Liver (tissue), 9 donors: ENCODE results near the gene NAPB. TPM values are rescaled to one million over a fixed set of nuclear protein-coding genes. Genes with fewer than 3 reads are reported as not detected.

Source experiments
- DNase-seq: peaks from one replicate; pipeline ENCODE4 v3.0.0-alpha.2; 2017; ENCODE audit warnings: low spot score
- H3K27ac ChIP-seq, 2 donors: one replicate each; pipeline ENCODE4 v1.7.0; 2013; ENCODE audit warnings: inconsistent platforms in 2 of 2, low read length in 2 of 2, control low read depth in 1 of 2, low read depth in 1 of 2, mild to moderate bottlenecking in 1 of 2
- H3K27me3 ChIP-seq, 4 donors: one replicate each; pipeline versions ENCODE4 v1.6.1 to v1.7.0; 2013; ENCODE audit warnings: low read length in 3 of 4, inconsistent platforms in 1 of 4, mild to moderate bottlenecking in 1 of 4, moderate library complexity in 1 of 4; ENCODE audit not compliant: control insufficient read depth in 4 of 4, insufficient read depth in 4 of 4
- H3K36me3 ChIP-seq, 4 donors: one replicate each; pipeline versions ENCODE4 v1.6.1 to v1.7.0; 2013; ENCODE audit warnings: low read length in 3 of 4, mild to moderate bottlenecking in 3 of 4, low read depth in 1 of 4, moderate library complexity in 1 of 4; ENCODE audit not compliant: control insufficient read depth in 4 of 4, insufficient read depth in 3 of 4
- H3K4me1 ChIP-seq, 4 donors: one replicate each; pipeline versions ENCODE4 v1.6.1 to v1.7.0; 2013; ENCODE audit warnings: low read length in 3 of 4, mild to moderate bottlenecking in 3 of 4, moderate library complexity in 1 of 4; ENCODE audit not compliant: control insufficient read depth in 4 of 4, insufficient read depth in 4 of 4
- H3K4me3 ChIP-seq, 3 donors: one replicate each; pipeline versions ENCODE4 v1.6.1 to v1.7.0; 2013; ENCODE audit warnings: low read length in 3 of 3, control low read depth in 1 of 3, low read depth in 1 of 3, mild to moderate bottlenecking in 1 of 3
- H3K9ac ChIP-seq, 2 donors: one replicate each; pipeline ENCODE4 v1.7.0; 2013; ENCODE audit warnings: low read length in 2 of 2, mild to moderate bottlenecking in 2 of 2, moderate library complexity in 2 of 2, control low read depth in 1 of 2, low read depth in 1 of 2
- H3K9me3 ChIP-seq, 4 donors: one replicate each; pipeline versions ENCODE4 v1.6.1 to v1.7.0; 2013; ENCODE audit warnings: low read length in 3 of 4; ENCODE audit not compliant: control insufficient read depth in 4 of 4
- EGR1 ChIP-seq, 2 donors: IDR thresholded peaks; 2 replicates each; pipeline ENCODE4 v1.6.1; 2016 to 2018; ENCODE audit warnings: antibody characterized with exemption in 2 of 2, low read depth in 2 of 2
- FOXA1 ChIP-seq: IDR thresholded peaks from 2 replicates; pipeline ENCODE4 v1.6.1; 2016; ENCODE audit warnings: antibody characterized with exemption
- FOXA2 ChIP-seq: IDR thresholded peaks from 2 replicates; pipeline ENCODE4 v1.6.1; 2016; ENCODE audit warnings: antibody characterized with exemption
- HNF4A ChIP-seq, 2 donors: conservative IDR thresholded peaks; 2 replicates each; pipeline ENCODE4 v1.6.1; 2016; ENCODE audit warnings: antibody characterized with exemption in 2 of 2, mild to moderate bottlenecking in 2 of 2
- JUND ChIP-seq, 2 donors: IDR thresholded peaks; 2 replicates each; pipeline ENCODE4 v1.6.1; 2016; ENCODE audit warnings: antibody characterized with exemption in 2 of 2
- NR2F2 ChIP-seq: IDR thresholded peaks from 2 replicates; pipeline ENCODE4 v1.6.1; 2016; ENCODE audit warnings: antibody characterized with exemption
- RAD21 ChIP-seq, 2 donors: IDR thresholded peaks; 2 replicates each; pipeline ENCODE4 v1.6.1; 2016; ENCODE audit warnings: antibody characterized with exemption in 2 of 2, mild to moderate bottlenecking in 2 of 2
- RXRA ChIP-seq, 2 donors: IDR thresholded peaks; 2 replicates each; pipeline ENCODE4 v1.6.1; 2017 to 2018; ENCODE audit warnings: antibody characterized with exemption in 2 of 2, mild to moderate bottlenecking in 1 of 2
- SP1 ChIP-seq: IDR thresholded peaks from 2 replicates; pipeline ENCODE4 v1.6.1; 2018; ENCODE audit warnings: antibody characterized with exemption, mild to moderate bottlenecking
- TAF1 ChIP-seq: conservative IDR thresholded peaks from 2 replicates; pipeline ENCODE4 v1.6.1; 2016; ENCODE audit warnings: antibody characterized with exemption, mild to moderate bottlenecking
- YY1 ChIP-seq: IDR thresholded peaks from 2 replicates; pipeline ENCODE4 v1.6.1; 2016; ENCODE audit warnings: antibody characterized with exemption, mild to moderate bottlenecking
- WGBS: extraction: QIAGEN DNeasy Blood & Tissue Kit; methylation state at CpG from one replicate; pipeline ENCODE4 v1.1.7; 2013; 5-methylcytosine and 5-hydroxymethylcytosine counted together
- polyA plus RNA-seq, 2 donors: library from polyadenylated mRNA; stranded (reverse) in 1 of 2; unstranded in 1 of 2; fragments of 200-250 nt in 1 of 2; fragments of >200 nt in 1 of 2; fragmentation: Nextera tagmentation in 1 of 2; extraction: Ambion mirVana in 1 of 2; gene quantifications; one replicate each; pipeline versions ENCODE4 v1.2.1 to v1.2.3, GENCODE V29; 2013 to 2015
- total RNA-seq, 2 donors: library from RNA; depleted of rRNA; stranded (reverse); fragments of >200 nt; gene quantifications; one replicate each; pipeline ENCODE4 v1.2.3, GENCODE V29; 2014
- TF ChIP-seq, protein P1 (sequence below): IDR thresholded peaks from 2 replicates; pipeline ENCODE4 v1.6.1; 2016; ENCODE audit warnings: antibody characterized with exemption
- TF ChIP-seq, protein P2 (sequence below): IDR thresholded peaks from 2 replicates; pipeline ENCODE4 v1.6.1; 2016; ENCODE audit warnings: antibody characterized with exemption
- TF ChIP-seq, protein P3 (sequence below): fragments of 150-350 bp; IDR thresholded peaks from 2 replicates; pipeline ENCODE4 v1.5.1; 2017; ENCODE audit warnings: improper control_type of control experiment, low read depth, low read length; ENCODE audit not compliant: missing input control
- TF ChIP-seq, protein P4 (sequence below): IDR thresholded peaks from 2 replicates; pipeline ENCODE4 v1.6.1; 2016; ENCODE audit warnings: antibody characterized with exemption, mild to moderate bottlenecking
- TF ChIP-seq, protein P5 (sequence below): IDR thresholded peaks from 2 replicates; pipeline ENCODE4 v1.6.1; 2016; ENCODE audit warnings: antibody characterized with exemption
- donor health status: healthy.
- donor health status: healthy.
- donor health status: healthy.
- donor health status: healthy.
- donor health status: healthy.

The NAPB gene
- total and polyA plus RNA-seq, 4 donors, result 2.4 to 10.6 (median 4.5) TPM

DNA sequence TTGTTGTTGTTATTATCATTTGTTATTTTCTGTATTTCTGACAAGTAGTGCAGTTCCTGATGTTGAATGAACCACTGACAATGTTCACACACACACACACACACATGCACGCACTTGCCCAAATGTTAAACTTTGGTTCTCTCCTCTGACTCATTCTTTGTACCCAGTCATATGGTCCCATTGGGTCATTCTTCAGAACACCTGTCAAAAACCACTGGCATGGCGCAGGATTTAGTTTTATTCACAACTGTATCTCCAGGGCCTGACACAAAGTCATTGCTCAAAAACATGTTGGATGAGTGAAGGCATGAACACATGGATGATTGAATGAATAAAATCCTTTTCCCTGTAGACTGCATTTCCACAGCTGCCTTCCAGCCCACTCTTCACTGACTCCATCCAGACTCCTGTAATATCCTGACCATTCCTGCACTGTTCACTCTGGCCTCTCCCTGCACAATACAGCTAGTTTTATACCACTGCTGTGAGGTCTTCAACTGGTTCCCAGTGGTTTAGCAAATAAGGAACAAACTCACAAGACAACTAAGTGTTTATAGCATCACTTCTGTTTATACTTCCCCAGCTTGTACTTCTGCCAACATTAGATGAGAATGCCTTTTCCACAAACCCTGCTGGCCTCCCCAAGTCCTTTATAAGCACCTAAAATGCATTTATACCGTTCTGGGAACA, 38.3 kb upstream of the NAPB start:
- TF ChIP-seq, protein P1, sequence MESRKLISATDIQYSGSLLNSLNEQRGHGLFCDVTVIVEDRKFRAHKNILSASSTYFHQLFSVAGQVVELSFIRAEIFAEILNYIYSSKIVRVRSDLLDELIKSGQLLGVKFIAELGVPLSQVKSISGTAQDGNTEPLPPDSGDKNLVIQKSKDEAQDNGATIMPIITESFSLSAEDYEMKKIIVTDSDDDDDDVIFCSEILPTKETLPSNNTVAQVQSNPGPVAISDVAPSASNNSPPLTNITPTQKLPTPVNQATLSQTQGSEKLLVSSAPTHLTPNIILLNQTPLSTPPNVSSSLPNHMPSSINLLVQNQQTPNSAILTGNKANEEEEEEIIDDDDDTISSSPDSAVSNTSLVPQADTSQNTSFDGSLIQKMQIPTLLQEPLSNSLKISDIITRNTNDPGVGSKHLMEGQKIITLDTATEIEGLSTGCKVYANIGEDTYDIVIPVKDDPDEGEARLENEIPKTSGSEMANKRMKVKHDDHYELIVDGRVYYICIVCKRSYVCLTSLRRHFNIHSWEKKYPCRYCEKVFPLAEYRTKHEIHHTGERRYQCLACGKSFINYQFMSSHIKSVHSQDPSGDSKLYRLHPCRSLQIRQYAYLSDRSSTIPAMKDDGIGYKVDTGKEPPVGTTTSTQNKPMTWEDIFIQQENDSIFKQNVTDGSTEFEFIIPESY, result no peak
- TF ChIP-seq, protein P2, sequence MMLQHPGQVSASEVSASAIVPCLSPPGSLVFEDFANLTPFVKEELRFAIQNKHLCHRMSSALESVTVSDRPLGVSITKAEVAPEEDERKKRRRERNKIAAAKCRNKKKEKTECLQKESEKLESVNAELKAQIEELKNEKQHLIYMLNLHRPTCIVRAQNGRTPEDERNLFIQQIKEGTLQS, result no peak
- no peak for TF ChIP-seq NR2F2
- TF ChIP-seq, protein P3, sequence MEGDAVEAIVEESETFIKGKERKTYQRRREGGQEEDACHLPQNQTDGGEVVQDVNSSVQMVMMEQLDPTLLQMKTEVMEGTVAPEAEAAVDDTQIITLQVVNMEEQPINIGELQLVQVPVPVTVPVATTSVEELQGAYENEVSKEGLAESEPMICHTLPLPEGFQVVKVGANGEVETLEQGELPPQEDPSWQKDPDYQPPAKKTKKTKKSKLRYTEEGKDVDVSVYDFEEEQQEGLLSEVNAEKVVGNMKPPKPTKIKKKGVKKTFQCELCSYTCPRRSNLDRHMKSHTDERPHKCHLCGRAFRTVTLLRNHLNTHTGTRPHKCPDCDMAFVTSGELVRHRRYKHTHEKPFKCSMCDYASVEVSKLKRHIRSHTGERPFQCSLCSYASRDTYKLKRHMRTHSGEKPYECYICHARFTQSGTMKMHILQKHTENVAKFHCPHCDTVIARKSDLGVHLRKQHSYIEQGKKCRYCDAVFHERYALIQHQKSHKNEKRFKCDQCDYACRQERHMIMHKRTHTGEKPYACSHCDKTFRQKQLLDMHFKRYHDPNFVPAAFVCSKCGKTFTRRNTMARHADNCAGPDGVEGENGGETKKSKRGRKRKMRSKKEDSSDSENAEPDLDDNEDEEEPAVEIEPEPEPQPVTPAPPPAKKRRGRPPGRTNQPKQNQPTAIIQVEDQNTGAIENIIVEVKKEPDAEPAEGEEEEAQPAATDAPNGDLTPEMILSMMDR, result no peak
- TF ChIP-seq TAF1, result no peak
- TF ChIP-seq RAD21 (IDR thresholded peaks at IDR 0.05), result no peak
- TF ChIP-seq, protein P4, sequence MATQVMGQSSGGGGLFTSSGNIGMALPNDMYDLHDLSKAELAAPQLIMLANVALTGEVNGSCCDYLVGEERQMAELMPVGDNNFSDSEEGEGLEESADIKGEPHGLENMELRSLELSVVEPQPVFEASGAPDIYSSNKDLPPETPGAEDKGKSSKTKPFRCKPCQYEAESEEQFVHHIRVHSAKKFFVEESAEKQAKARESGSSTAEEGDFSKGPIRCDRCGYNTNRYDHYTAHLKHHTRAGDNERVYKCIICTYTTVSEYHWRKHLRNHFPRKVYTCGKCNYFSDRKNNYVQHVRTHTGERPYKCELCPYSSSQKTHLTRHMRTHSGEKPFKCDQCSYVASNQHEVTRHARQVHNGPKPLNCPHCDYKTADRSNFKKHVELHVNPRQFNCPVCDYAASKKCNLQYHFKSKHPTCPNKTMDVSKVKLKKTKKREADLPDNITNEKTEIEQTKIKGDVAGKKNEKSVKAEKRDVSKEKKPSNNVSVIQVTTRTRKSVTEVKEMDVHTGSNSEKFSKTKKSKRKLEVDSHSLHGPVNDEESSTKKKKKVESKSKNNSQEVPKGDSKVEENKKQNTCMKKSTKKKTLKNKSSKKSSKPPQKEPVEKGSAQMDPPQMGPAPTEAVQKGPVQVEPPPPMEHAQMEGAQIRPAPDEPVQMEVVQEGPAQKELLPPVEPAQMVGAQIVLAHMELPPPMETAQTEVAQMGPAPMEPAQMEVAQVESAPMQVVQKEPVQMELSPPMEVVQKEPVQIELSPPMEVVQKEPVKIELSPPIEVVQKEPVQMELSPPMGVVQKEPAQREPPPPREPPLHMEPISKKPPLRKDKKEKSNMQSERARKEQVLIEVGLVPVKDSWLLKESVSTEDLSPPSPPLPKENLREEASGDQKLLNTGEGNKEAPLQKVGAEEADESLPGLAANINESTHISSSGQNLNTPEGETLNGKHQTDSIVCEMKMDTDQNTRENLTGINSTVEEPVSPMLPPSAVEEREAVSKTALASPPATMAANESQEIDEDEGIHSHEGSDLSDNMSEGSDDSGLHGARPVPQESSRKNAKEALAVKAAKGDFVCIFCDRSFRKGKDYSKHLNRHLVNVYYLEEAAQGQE, result no peak
- no peak for TF ChIP-seq RXRA (IDR thresholded peaks at IDR 0.05)
- TF ChIP-seq YY1, result no peak
- TF ChIP-seq, protein P5, sequence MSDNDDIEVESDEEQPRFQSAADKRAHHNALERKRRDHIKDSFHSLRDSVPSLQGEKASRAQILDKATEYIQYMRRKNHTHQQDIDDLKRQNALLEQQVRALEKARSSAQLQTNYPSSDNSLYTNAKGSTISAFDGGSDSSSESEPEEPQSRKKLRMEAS, result no peak
- Histone ChIP-seq H3K4me1 (no peaks in the 10 kb centered on the region), H3K27ac (no peak overlapping the region), H3K36me3 (no peaks in the 10 kb centered on the region), H3K9me3 (peaks cover 0 to 2% (median under 1%) of the 10 kb centered on the region in 4 donors), H3K4me3 (no peak overlapping the region), H3K9ac (no peak overlapping the region), H3K27me3 (peaks cover 0 to 4% (median 0%) of the 10 kb centered on the region in 4 donors)
- no peak for DNase-seq
- WGBS, result 76% methylated on average over 3 of the region's 3 CpGs

DNA sequence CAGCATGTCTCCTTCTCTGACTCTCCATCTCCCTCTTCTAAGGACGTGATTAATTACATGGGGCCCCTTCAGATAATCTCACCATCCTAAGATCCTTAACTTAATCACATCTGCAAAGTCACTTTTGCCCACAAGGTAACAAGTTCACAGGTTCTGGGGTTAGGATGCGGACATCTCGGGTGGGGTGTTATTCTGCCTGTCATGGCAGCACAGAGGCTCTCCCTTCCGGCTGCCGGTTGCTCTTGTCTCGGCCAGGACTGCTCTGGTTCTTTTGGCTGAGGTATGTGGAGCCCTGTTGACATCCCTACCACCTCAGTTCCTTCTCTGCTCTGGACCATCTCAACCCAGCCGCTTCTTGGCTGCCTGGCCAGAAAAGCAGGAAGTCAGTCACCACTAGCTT, 35.6 kb upstream of the NAPB start:
- no peak for DNase-seq
- Histone ChIP-seq H3K27me3 (peaks cover 0 to 3% (median 0%) of the 10 kb centered on the region in 4 donors), H3K4me1 (no peaks in the 10 kb centered on the region), H3K36me3 (no peaks in the 10 kb centered on the region), H3K4me3 (no peak overlapping the region), H3K27ac (no peak overlapping the region), H3K9ac (no peak overlapping the region), H3K9me3 (no peaks in the 10 kb centered on the region)
- 86% methylated on average over 7 of the region's 7 CpGs for WGBS
- no peak for TF ChIP-seq EGR1 (IDR thresholded peaks at IDR 0.05; ENCODE audit: low read depth in 2 of 2)
- no peak for TF ChIP-seq JUND (IDR thresholded peaks at IDR 0.05)
- TF ChIP-seq, protein P4, result no peak
- no peak for TF ChIP-seq RAD21 (IDR thresholded peaks at IDR 0.05)
- no peak for TF ChIP-seq FOXA1
- TF ChIP-seq FOXA2, result no peak
- TF ChIP-seq SP1, result no peak
- TF ChIP-seq, protein P5, result no peak
- TF ChIP-seq HNF4A (conservative IDR thresholded peaks at IDR 0.05), result no peak
